Mammary epithelial cell (primary cell): ENCODE results near the gene VSTM2A.

Experiments used
- EZH2 ChIP-seq: IDR thresholded peaks from 2 replicates; pipeline ENCODE4 v1.6.1; 2012; ENCODE audit warnings: low read length, inconsistent platforms, borderline replicate concordance
- TF ChIP-seq, protein P1 (sequence below), 2 donors: IDR thresholded peaks in 1 of 2; conservative IDR thresholded peaks in 1 of 2; 2 replicates each; pipeline ENCODE4 v1.5.1; 2011 to 2012; ENCODE audit warnings: inconsistent platforms in 2 of 2, low read length in 2 of 2, mild to moderate bottlenecking in 2 of 2, control low read depth in 1 of 2, low read depth in 1 of 2; ENCODE audit not compliant: insufficient read depth in 1 of 2; ENCODE audit errors: extremely low read depth in 1 of 2

DNA sequence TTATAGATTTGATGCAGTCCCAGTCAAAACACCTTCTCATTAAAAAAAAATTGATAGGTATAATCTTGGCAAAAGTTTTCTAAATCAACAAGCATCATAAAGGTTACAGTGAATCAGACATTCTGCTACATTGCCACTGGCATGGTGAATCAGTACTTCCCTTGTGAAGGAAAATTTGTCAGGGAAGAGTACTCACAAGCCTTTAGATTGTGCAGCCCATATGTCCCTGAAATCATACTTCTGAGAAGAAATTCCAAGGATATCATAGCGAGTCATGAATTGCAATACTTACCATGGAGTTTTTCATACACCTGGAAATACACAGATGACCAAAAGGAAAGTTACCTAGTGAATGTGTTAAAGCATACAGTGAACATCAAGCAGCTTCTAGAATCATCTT lies 17.2 kb downstream of the VSTM2A start:
- TF ChIP-seq, protein P1, sequence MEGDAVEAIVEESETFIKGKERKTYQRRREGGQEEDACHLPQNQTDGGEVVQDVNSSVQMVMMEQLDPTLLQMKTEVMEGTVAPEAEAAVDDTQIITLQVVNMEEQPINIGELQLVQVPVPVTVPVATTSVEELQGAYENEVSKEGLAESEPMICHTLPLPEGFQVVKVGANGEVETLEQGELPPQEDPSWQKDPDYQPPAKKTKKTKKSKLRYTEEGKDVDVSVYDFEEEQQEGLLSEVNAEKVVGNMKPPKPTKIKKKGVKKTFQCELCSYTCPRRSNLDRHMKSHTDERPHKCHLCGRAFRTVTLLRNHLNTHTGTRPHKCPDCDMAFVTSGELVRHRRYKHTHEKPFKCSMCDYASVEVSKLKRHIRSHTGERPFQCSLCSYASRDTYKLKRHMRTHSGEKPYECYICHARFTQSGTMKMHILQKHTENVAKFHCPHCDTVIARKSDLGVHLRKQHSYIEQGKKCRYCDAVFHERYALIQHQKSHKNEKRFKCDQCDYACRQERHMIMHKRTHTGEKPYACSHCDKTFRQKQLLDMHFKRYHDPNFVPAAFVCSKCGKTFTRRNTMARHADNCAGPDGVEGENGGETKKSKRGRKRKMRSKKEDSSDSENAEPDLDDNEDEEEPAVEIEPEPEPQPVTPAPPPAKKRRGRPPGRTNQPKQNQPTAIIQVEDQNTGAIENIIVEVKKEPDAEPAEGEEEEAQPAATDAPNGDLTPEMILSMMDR (conservative IDR thresholded peaks at IDR 0.05 in 1 of 2, IDR thresholded peaks at IDR 0.05 in 1 of 2; ENCODE audit: extremely low read depth in 1 of 2, insufficient read depth in 1 of 2, low read depth in 1 of 2, low read length in 2 of 2) = no peak
- TF ChIP-seq EZH2 = no peak
